22Rv1 (cell line): ENCODE measurements around the gene C20orf173.
"Not testable (repeated sequence)": the region's sequence is repeated elsewhere in the genome, so short reads cannot be mapped to it uniquely, and the experiment has no call there.

Experiments
- H3K27ac ChIP-seq: fragments of 450-650 bp; 2 replicates; pipeline ENCODE4 v1.5.1; 2017
- ZFX ChIP-seq: fragments of 450-650 bp; IDR thresholded peaks from 2 replicates; pipeline ENCODE4 v1.6.1; 2017; ENCODE audit warnings: antibody characterized with exemption, borderline replicate concordance
- TF ChIP-seq, protein P1 (sequence below): fragments of 450-650 bp; IDR thresholded peaks from 2 replicates; pipeline ENCODE4 v1.5.1; 2017; ENCODE audit warnings: mild to moderate bottlenecking

The C20orf173 gene

GRCh38 chr20:35546127-35546526 is 16.7 kb upstream of the C20orf173 start:
- TF ChIP-seq ZFX, result no peak
- TF ChIP-seq, protein P1, sequence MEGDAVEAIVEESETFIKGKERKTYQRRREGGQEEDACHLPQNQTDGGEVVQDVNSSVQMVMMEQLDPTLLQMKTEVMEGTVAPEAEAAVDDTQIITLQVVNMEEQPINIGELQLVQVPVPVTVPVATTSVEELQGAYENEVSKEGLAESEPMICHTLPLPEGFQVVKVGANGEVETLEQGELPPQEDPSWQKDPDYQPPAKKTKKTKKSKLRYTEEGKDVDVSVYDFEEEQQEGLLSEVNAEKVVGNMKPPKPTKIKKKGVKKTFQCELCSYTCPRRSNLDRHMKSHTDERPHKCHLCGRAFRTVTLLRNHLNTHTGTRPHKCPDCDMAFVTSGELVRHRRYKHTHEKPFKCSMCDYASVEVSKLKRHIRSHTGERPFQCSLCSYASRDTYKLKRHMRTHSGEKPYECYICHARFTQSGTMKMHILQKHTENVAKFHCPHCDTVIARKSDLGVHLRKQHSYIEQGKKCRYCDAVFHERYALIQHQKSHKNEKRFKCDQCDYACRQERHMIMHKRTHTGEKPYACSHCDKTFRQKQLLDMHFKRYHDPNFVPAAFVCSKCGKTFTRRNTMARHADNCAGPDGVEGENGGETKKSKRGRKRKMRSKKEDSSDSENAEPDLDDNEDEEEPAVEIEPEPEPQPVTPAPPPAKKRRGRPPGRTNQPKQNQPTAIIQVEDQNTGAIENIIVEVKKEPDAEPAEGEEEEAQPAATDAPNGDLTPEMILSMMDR, result no peak
- H3K27ac ChIP-seq, result no peak overlapping the region

- H3K27ac ChIP-seq, result not testable (repeated sequence)
These were observed 15.5 kb upstream of the C20orf173 start for GRCh38 chr20:35544941-35545340.

DNA sequence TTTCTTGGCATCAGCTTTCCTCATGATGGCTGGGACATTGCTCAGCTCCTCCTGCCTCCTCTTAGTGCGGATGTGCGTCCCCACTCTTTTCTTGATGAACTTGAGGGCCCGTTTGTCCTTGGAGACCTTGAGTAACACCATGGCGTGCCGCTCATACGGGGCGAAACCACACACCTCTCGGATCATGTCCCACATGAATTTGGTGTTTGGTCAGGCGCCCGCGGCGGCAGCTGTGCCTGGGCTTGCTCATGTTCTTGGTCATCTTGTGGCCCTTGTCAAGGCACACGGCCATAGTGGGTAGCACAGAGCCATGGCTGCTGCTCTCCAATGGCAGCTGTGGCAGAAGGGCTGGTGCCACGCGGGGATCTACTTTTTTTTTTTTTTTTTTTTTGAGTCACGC is 15.0 kb upstream of the C20orf173 start:
- TF ChIP-seq, protein P1, result no peak
- no peak for TF ChIP-seq ZFX
- H3K27ac ChIP-seq, result no peak overlapping the region

- H3K27ac ChIP-seq, result no peak overlapping the region
- TF ChIP-seq, protein P1, result no peak
- no peak for TF ChIP-seq ZFX
These were observed 13.5 kb upstream of the C20orf173 start for GRCh38 chr20:35542990-35543389.

GRCh38 chr20:35541783-35542662 is 12.6 kb upstream of the C20orf173 start, which contains the start of gene ERGIC3:
Gene ERGIC3, plus strand, starts transcription at chr20:35542078. Its CDS starts 20 bp downstream, at chr20:35542098.
- TF ChIP-seq ZFX, result no peak
- TF ChIP-seq, protein P1, result 0 out of 2 replicates have a peak, but pooled peaks have one; percentile 5
- H3K27ac ChIP-seq, result peak within 1 kb of the TSS; percentile 86

- TF ChIP-seq, protein P1, result no peak
- TF ChIP-seq ZFX, result no peak
- H3K27ac ChIP-seq, result peak overlapping the region; percentile 86; the same call in 1 of the 2 replicates
These were observed 11.8 kb upstream of the C20orf173 start for GRCh38 chr20:35541118-35541782.

- no peak for TF ChIP-seq ZFX
- TF ChIP-seq, protein P1, result no peak
- H3K27ac ChIP-seq, result no peak overlapping the region
These were observed 10.3 kb upstream of the C20orf173 start for GRCh38 chr20:35539756-35540212.
